ENCODE measurements around the gene LRP1B.
A peak's percentile ranks its signal among the peaks of the same experiment; 100 is the strongest.

LRP1B gene

GRCh38 chr2:141392517-141393213 lies 738.2 kb downstream of the LRP1B start:
- no peak for DNase-seq

DNA sequence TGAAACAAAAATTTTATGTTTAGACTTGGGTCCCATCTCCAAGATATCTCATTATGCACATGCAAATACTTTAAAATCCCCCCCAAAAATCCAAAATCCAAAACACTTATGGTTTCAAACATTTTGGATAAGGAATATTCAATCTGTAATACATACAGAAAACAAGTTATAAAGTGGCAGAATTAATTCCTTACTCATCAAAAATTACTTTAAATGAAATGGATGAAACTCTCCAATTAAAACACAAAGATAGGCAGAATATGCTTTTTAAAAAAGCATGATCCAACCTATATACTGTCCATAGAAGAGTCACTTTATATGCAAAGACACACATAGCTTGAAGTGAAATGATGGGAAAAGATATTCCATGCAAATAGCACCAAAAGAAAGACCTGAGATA lies 744.6 kb downstream of the LRP1B start:
- no peak for DNase-seq

- DNase-seq: no peak
These were observed 746.1 kb downstream of the LRP1B start for GRCh38 chr2:141384676-141385075.

DNA sequence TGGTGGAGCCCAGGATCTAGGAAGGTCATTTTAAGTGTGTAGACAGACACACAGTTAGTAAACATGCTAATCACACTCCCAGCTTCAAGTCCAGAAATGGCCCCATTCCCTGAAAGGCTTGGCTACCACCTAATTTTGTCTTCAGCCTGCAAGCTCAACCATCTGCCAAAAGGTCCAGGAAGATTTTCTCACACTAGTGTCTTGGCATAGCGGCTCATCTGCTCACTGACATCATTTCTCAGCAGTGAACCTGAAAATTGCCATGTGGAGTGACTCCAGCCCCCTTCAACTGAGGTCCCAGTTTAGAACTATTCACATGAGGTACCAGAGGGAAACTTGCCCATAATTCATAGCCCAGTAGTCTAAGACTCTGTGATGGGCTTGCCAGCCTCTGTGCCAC lies 748.9 kb downstream of the LRP1B start:
- no peak for DNase-seq

DNA sequence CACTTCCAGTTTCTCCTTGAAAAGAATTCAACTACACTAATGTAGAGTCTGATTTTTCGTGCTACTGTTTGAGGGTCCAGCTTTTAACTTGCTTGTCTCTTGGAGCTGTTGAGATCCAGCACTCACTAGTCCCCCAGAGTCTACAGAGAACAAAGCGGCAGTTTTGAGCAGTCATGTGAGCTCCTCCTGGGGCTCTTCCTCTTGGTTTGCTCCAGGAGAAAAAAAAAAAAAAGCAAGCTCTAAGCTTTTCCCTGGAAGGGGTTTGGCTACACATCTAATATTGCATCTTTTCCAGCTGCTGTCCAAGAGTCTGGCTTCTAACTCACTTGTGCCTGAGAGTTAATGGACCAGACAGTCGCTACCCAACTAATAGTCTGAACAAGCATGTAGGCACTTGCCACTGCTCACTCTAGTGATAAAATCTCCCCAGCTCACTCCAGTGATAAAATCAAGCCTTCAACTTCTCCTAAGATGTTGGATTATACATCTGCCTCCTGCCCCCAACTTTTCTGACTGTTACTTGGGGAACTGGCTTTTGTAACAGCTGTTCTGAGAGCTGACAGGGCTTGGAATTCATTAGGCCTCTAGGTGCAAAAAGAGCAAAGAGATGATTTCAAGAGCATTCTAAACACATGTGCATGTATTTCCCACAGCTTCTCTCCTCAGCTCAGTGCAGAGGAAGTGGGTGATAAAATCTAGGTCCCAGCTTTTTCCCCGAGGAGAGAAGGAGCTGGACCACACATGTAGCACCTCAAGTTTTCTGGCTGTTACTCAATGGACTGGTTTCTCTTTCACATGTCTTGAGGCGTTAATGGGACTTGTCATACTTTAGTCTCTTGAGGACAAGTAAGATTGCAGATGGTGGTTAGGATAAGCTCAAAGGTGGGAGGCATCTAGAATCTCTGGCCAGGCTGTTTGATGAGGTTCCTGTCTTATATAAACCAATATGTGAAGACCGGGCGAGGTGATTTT lies 750.5 kb downstream of the LRP1B start:
- no peak for DNase-seq

- no peak for DNase-seq
These were observed 766.0 kb downstream of the LRP1B start for GRCh38 chr2:141364821-141365220.

DNA sequence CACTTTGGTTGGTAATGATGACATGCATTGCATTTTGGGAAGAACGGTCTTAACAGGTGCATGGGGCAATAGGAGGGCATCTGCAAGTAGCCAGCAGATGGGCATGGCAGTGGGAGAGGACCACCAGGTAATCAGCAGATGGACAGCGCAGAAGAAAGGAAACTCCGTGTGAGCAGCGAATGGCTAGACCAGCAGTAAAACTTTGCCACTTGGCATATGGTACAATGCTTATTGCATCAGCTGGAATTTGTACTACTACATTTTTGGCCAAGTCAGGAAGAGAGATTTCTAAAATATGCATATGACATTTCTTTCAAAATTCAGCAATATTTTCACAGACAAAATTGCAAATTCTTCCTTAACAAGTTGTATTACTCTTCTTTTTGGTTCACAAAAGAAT lies 768.5 kb downstream of the LRP1B start:
- DNase-seq: no peak

GRCh38 chr2:141348481-141348880 lies 782.3 kb downstream of the LRP1B start:
- no peak for DNase-seq

GRCh38 chr2:141341444-141341843 lies 789.4 kb downstream of the LRP1B start:
- no peak for DNase-seq

DNA sequence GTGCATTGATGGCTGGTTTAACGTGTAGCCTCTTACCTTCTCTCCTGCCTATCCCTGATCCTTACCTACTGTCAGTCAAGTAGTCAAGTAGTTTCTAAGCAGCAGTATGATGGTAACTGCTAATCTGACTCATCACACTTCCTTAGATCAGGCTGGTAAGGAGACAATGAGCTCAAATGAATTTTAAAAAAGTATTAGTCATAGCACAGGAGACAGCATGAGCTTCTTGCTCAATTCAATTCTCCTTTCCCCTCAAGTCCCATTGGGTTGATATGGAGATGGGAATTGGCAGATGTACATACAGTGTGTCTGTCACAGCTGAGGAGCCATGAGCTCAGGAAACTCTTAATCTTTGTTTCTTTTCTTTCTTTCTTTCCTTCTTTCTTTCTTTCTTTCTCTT lies 799.7 kb downstream of the LRP1B start:
- peak in 1 of 2 donors; percentile 1 for DNase-seq

DNA sequence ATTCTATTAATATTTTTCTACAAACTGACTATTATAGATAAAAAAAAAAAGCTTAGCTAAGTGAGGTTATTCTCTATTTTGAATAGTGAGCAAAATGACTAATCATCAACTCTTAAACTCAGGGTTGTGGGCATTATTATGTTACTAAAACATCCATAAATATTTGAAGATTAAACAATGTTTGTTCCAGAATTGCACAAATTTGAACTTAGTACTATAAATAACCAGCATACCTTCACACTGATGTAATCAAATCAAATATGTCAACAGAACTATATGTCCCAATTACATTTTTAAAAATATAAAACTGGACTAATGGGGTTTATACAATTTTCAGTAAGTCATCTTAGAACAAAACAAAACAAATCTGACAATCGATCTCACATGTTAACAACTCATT lies 800.9 kb downstream of the LRP1B start:
- DNase-seq: no peak

DNA sequence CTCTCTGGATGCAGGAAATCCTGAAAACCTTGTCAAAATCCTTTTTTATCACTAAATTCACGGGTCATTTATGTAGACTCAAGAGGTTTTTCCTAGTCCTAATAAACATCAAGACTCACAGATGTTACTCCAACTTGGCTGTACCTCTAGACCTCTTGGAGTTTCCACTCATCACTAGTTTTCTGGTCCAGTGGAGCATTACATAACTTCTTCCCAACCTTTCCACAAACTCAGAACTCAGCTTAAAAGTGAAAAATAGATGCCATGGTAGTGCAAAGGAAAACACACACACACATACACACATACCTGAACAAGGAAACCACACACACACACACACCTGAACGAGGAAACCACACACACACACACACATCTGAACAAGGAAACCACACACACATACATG lies 807.2 kb downstream of the LRP1B start:
- no peak for DNase-seq

DNA sequence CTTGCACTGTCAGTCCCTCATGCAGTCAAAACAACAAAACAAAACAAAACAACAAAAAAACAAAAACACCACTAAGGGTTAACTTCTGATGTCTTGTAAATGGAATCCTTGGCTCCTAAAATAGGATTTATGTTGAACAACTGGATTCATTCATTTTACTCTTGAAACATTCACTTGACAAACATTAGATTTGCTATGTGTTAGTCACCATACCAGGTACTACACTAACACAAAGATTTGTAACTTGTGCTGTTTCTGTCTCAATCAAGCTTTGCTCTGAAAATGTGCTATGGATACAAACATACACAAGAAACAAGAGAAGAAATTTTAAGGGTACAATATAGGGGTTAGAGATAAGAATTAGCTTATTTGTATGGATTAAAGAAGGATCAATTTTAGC lies 812.8 kb downstream of the LRP1B start:
- DNase-seq: no peak

DNA sequence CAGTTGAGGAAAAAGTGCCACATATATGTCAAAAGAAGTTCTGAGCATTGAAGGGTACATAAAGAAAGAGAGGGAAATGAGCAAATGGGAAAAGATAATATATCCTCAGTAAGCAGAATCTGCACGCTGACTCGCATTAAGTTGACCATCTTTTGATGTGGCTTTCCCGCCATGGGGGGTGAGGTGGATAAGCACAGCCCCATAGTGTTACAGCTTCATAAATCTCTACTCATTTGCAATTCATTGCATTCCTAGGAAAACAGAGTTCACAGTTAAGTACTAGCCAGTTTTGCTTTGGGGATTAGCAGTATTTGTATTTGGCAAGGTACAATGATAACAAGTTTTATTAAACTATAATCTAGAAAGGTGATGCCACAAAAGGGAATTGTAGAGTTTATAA lies 814.2 kb downstream of the LRP1B start:
- DNase-seq: no peak

GRCh38 chr2:141316103-141316502 lies 814.7 kb downstream of the LRP1B start:
- no peak for DNase-seq

DNA sequence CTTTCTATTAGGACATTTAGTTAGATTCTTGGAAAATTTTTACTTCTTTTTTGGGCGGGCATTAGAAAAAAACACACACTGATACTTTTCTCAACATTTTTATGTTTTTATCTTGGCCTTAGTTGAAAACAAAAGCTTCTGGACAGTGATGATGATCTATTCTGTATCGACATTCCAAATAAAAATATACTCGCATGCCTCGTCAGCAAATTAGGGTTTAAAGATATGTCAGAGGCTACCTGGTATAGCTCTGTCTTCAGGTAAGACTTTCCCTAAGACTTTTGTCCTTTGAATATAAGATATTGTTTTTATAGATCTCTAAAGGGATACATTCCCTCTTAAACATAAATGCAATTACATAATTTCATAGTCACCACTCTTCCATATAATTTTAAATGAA lies 816.8 kb downstream of the LRP1B start:
- DNase-seq: no peak

GRCh38 chr2:141311430-141311829 lies 819.4 kb downstream of the LRP1B start:
- no peak for DNase-seq

DNA sequence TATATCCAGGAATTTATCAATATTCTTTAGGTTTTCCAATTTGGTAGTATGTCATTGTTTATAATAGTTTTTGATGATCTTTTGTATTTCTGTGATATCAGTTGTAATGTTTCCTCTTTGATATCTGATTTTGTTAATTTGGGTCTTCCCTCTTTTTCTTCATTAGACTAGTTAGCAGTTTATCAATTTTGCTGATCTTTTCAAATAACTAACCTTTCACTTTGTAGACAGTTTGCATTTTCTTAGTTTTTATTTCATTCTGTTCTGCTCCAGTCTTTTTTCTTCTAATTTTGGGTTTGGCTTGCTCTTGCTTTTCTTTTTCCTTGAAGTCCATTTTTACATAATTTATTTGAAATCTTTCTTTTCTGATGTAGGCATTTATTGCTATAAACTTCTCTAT lies 824.4 kb downstream of the LRP1B start:
- DNase-seq: no peak

- no peak for DNase-seq
These were observed 829.3 kb downstream of the LRP1B start for GRCh38 chr2:141301551-141301950.

DNA sequence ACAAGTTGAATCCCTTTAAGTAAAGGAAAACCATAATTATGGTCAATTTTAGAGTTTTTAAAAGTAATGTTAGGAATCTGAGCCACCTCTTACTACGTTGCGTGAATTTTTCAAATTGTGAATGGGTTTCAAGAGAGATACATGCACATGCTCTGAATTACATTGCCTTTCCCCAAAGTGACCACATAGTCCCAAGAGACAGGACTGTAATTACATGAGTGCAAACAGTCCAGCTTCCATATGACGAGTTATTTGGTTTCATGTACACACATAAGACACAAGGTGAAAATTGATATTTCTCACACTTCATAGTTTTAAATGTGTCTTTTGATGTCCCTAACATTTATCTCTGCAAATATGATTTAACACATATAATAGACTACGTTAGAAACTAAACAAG lies 850.8 kb downstream of the LRP1B start:
- DNase-seq: no peak

- DNase-seq: no peak
These were observed 859.5 kb downstream of the LRP1B start for GRCh38 chr2:141271346-141271745.

GRCh38 chr2:141264848-141265247 lies 866.0 kb downstream of the LRP1B start:
- DNase-seq: no peak

- DNase-seq: no peak
These were observed 869.9 kb downstream of the LRP1B start for GRCh38 chr2:141260911-141261310.

DNA sequence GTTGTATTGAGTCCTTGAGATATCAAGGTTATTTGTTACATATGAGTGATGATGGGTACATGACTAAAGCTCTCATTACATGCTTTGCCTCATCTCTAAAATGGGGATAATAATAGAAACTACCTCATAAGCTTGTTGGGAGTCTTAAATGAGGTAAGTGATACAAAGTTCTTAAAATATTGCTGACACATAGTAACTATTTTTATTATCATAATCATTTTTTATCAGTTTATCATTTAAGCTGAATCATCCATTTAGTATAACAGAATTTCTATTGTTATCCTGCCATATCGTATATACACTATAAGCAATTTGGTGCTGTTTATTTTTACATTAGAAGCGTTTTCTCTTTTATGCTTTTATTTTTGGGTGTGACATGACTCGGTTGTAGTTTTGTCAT lies 871.1 kb downstream of the LRP1B start:
- DNase-seq: no peak
